Mesendoderm (in vitro differentiated cells): ENCODE results near the gene TREML4.

Source experiments
- DNase-seq: peaks from one replicate; pipeline ENCODE4 v3.0.0; 2013
- H2AK5ac ChIP-seq: 2 replicates; pipeline ENCODE4 v1.6.1; 2013; ENCODE audit warnings: low read length, inconsistent platforms
- H2BK120ac ChIP-seq: 2 replicates; pipeline ENCODE4 v1.6.1; 2013; ENCODE audit warnings: low read depth, mild to moderate bottlenecking, low read length, moderate library complexity, mixed read lengths
- H2BK15ac ChIP-seq: replicated peaks from 2 replicates; pipeline ENCODE4 v1.6.1; 2013; ENCODE audit warnings: low read depth, mild to moderate bottlenecking, moderate library complexity
- H2BK5ac ChIP-seq: 2 replicates; pipeline ENCODE4 v1.6.1; 2013; ENCODE audit warnings: low read length, inconsistent platforms
- H3K18ac ChIP-seq: 2 replicates; pipeline ENCODE4 v1.6.1; 2013; ENCODE audit warnings: mild to moderate bottlenecking, low read length, mixed read lengths
- H3K23ac ChIP-seq: one replicate; pipeline ENCODE4 v1.6.1; 2013; ENCODE audit warnings: low read length
- H3K27ac ChIP-seq: 2 replicates; pipeline ENCODE4 v1.5.1; 2013; ENCODE audit warnings: low read depth, mild to moderate bottlenecking, inconsistent platforms, low read length, moderate library complexity
- H3K27me3 ChIP-seq: 2 replicates; pipeline ENCODE4 v1.6.1; 2013; ENCODE audit warnings: low read length, control low read depth, mild to moderate bottlenecking, inconsistent platforms; ENCODE audit not compliant: insufficient read depth, poor library complexity
- H3K36me3 ChIP-seq: 2 replicates; pipeline ENCODE4 v1.6.1; 2013; ENCODE audit warnings: low read length, inconsistent platforms; ENCODE audit not compliant: control insufficient read depth, insufficient read depth
- H3K4ac ChIP-seq: one replicate; pipeline ENCODE4 v1.6.1; 2013; ENCODE audit warnings: low read depth, mild to moderate bottlenecking, low read length, moderate library complexity
- H3K4me1 ChIP-seq: 2 replicates; pipeline ENCODE4 v1.6.1; 2013; ENCODE audit warnings: low read depth, low read length, inconsistent platforms; ENCODE audit not compliant: control insufficient read depth
- H3K4me2 ChIP-seq: 2 replicates; pipeline ENCODE4 v1.6.1; 2013; ENCODE audit warnings: low read length
- H3K4me3 ChIP-seq: 2 replicates; pipeline ENCODE4 v1.5.1; 2013; ENCODE audit warnings: mild to moderate bottlenecking, low read length
- H3K56ac ChIP-seq: one replicate; pipeline ENCODE4 v1.6.1; 2013; ENCODE audit warnings: low read length
- H3K79me1 ChIP-seq: 2 replicates; pipeline ENCODE4 v1.6.1; 2013; ENCODE audit warnings: low read length, inconsistent platforms
- H3K79me2 ChIP-seq: 2 replicates; pipeline ENCODE4 v1.6.1; 2013; ENCODE audit warnings: mild to moderate bottlenecking, low read length; ENCODE audit not compliant: control insufficient read depth, insufficient read depth
- H3K9ac ChIP-seq: 2 replicates; pipeline ENCODE4 v1.6.1; 2013; ENCODE audit warnings: low read length, inconsistent platforms
- H4K5ac ChIP-seq: one replicate; pipeline ENCODE4 v1.6.1; 2013; ENCODE audit warnings: low read length
- H4K8ac ChIP-seq: one replicate; pipeline ENCODE4 v1.6.1; 2013; ENCODE audit warnings: low read depth, mild to moderate bottlenecking, control low read depth, low read length, moderate library complexity
- WGBS: extraction: QIAGEN DNeasy Blood & Tissue Kit; methylation state at CpG from one replicate; pipeline ENCODE4 v1.1.7; 2013; ENCODE audit warnings: low lambda C conversion rate, missing lambda C conversion rate; ENCODE audit not compliant: insufficient coverage; ENCODE audit errors: extremely low coverage; 5-methylcytosine and 5-hydroxymethylcytosine counted together

Gene TREML4

GRCh38 chr6:41257369-41258195 is 29.4 kb downstream of the TREML4 start:
- H2BK15ac ChIP-seq: no peak overlapping the region
- H3K79me2 ChIP-seq: no peaks in the 10 kb centered on the region
- H3K23ac ChIP-seq: no peak overlapping the region
- H3K4me3 ChIP-seq: no peak overlapping the region
- H3K27me3 ChIP-seq: no peaks in the 10 kb centered on the region
- H2BK5ac ChIP-seq: no peak overlapping the region
- no peak overlapping the region for H3K27ac ChIP-seq
- no peak overlapping the region for H3K18ac ChIP-seq
- no peaks in the 10 kb centered on the region for H3K79me1 ChIP-seq
- no peak overlapping the region for H3K4ac ChIP-seq
- no peak for DNase-seq
- H3K4me1 ChIP-seq: no peaks in the 10 kb centered on the region
- WGBS: no CpG with 5 or more reads among the region's 2 CpGs
- H2BK120ac ChIP-seq: no peak overlapping the region
- no peak overlapping the region for H3K56ac ChIP-seq
- H3K4me2 ChIP-seq: no peak overlapping the region
- no peak overlapping the region for H2AK5ac ChIP-seq
- no peak overlapping the region for H4K8ac ChIP-seq
- no peaks in the 10 kb centered on the region for H3K36me3 ChIP-seq
- H4K5ac ChIP-seq: no peak overlapping the region
- H3K9ac ChIP-seq: no peak overlapping the region

GRCh38 chr6:41258196-41258493 is 30.0 kb downstream of the TREML4 start:
- Histone ChIP-seq H3K79me1 (no peaks in the 10 kb centered on the region), H2BK5ac (no peak overlapping the region), H3K27me3 (no peaks in the 10 kb centered on the region), H4K5ac (no peak overlapping the region), H2BK15ac (no peak overlapping the region), H3K9ac (no peak overlapping the region), H3K18ac (no peak overlapping the region), H3K36me3 (no peaks in the 10 kb centered on the region), H3K56ac (no peak overlapping the region), H3K4me1 (no peaks in the 10 kb centered on the region), H3K79me2 (no peaks in the 10 kb centered on the region), H3K23ac (no peak overlapping the region), H3K27ac (no peak overlapping the region), H3K4me3 (no peak overlapping the region), H4K8ac (no peak overlapping the region), H3K4me2 (no peak overlapping the region), H2BK120ac (no peak overlapping the region), H2AK5ac (no peak overlapping the region), H3K4ac (no peak overlapping the region)
- DNase-seq: no peak
- WGBS: no CpG with 5 or more reads among the region's 1 CpG

- Histone ChIP-seq H3K79me2 (no peaks in the 10 kb centered on the region), H4K5ac (no peak overlapping the region), H3K36me3 (no peaks in the 10 kb centered on the region), H2BK15ac (no peak overlapping the region), H3K4me2 (no peak overlapping the region), H2BK5ac (no peak overlapping the region), H2BK120ac (no peak overlapping the region), H3K23ac (no peak overlapping the region), H2AK5ac (no peak overlapping the region), H3K79me1 (no peaks in the 10 kb centered on the region), H3K27me3 (no peaks in the 10 kb centered on the region), H3K4ac (no peak overlapping the region), H3K4me1 (no peaks in the 10 kb centered on the region), H4K8ac (no peak overlapping the region), H3K27ac (no peak overlapping the region), H3K56ac (no peak overlapping the region), H3K18ac (no peak overlapping the region), H3K9ac (no peak overlapping the region), H3K4me3 (no peak overlapping the region)
- no CpG with 5 or more reads among the region's 2 CpGs for WGBS
- DNase-seq: no peak
Observed at GRCh38 chr6:41262401-41262800, 34.3 kb downstream of the TREML4 start.

GRCh38 chr6:41263267-41263666 is 35.1 kb downstream of the TREML4 start:
- DNase-seq: no peak
- Histone ChIP-seq H3K4ac (no peak overlapping the region), H3K18ac (no peak overlapping the region), H3K36me3 (no peaks in the 10 kb centered on the region), H2BK15ac (no peak overlapping the region), H3K27me3 (no peaks in the 10 kb centered on the region), H3K27ac (no peak overlapping the region), H4K8ac (no peak overlapping the region), H3K4me1 (no peaks in the 10 kb centered on the region), H4K5ac (no peak overlapping the region), H3K79me1 (no peaks in the 10 kb centered on the region), H3K23ac (no peak overlapping the region), H3K4me3 (no peak overlapping the region), H2BK5ac (no peak overlapping the region), H2BK120ac (no peak overlapping the region), H3K9ac (no peak overlapping the region), H3K4me2 (no peak overlapping the region), H3K56ac (no peak overlapping the region), H2AK5ac (no peak overlapping the region), H3K79me2 (no peaks in the 10 kb centered on the region)
- no CpG with 5 or more reads among the region's 1 CpG for whole genome bisulfite sequencing

GRCh38 chr6:41266541-41266940 is 38.4 kb downstream of the TREML4 start:
- Histone ChIP-seq H3K18ac (no peak overlapping the region), H3K4me1 (no peaks in the 10 kb centered on the region), H3K4me3 (no peak overlapping the region), H3K79me1 (no peaks in the 10 kb centered on the region), H3K56ac (no peak overlapping the region), H2BK5ac (no peak overlapping the region), H4K8ac (no peak overlapping the region), H3K4me2 (no peak overlapping the region), H3K79me2 (no peaks in the 10 kb centered on the region), H3K9ac (no peak overlapping the region), H3K27me3 (no peaks in the 10 kb centered on the region), H2AK5ac (no peak overlapping the region), H4K5ac (no peak overlapping the region), H2BK15ac (no peak overlapping the region), H2BK120ac (no peak overlapping the region), H3K36me3 (no peaks in the 10 kb centered on the region), H3K23ac (no peak overlapping the region), H3K27ac (no peak overlapping the region), H3K4ac (no peak overlapping the region)
- no peak for DNase-seq

- H3K4me3 ChIP-seq: no peak overlapping the region
- no peak overlapping the region for H3K4ac ChIP-seq
- H3K27me3 ChIP-seq: no peaks in the 10 kb centered on the region
- H2BK120ac ChIP-seq: no peak overlapping the region
- DNase-seq: no peak
- H3K79me1 ChIP-seq: no peaks in the 10 kb centered on the region
- no peak overlapping the region for H3K4me2 ChIP-seq
- H2AK5ac ChIP-seq: no peak overlapping the region
- no peak overlapping the region for H4K5ac ChIP-seq
- H3K27ac ChIP-seq: no peak overlapping the region
- H3K79me2 ChIP-seq: no peaks in the 10 kb centered on the region
- H4K8ac ChIP-seq: no peak overlapping the region
- no peak overlapping the region for H3K18ac ChIP-seq
- no peak overlapping the region for H3K9ac ChIP-seq
- no peak overlapping the region for H3K23ac ChIP-seq
- no peak overlapping the region for H2BK15ac ChIP-seq
- no peaks in the 10 kb centered on the region for H3K36me3 ChIP-seq
- no peaks in the 10 kb centered on the region for H3K4me1 ChIP-seq
- H3K56ac ChIP-seq: no peak overlapping the region
- no peak overlapping the region for H2BK5ac ChIP-seq
Observed at GRCh38 chr6:41268478-41268877, 40.3 kb downstream of the TREML4 start.
